NCI-H748 (cell line): ENCODE data around the gene PRDM10.
A peak's percentile ranks its signal among the peaks of the same experiment; 100 is the strongest.
"Not testable (repeated sequence)": the region's sequence is repeated elsewhere in the genome, so short reads cannot be mapped to it uniquely, and the experiment has no call there.

ENCODE experiments used
- DNase-seq: peaks from one replicate; lab custom pipeline; 2025; ENCODE audit not compliant: unreplicated experiment; lab: John Stamatoyannopoulos, UW

The PRDM10 gene, protein sequence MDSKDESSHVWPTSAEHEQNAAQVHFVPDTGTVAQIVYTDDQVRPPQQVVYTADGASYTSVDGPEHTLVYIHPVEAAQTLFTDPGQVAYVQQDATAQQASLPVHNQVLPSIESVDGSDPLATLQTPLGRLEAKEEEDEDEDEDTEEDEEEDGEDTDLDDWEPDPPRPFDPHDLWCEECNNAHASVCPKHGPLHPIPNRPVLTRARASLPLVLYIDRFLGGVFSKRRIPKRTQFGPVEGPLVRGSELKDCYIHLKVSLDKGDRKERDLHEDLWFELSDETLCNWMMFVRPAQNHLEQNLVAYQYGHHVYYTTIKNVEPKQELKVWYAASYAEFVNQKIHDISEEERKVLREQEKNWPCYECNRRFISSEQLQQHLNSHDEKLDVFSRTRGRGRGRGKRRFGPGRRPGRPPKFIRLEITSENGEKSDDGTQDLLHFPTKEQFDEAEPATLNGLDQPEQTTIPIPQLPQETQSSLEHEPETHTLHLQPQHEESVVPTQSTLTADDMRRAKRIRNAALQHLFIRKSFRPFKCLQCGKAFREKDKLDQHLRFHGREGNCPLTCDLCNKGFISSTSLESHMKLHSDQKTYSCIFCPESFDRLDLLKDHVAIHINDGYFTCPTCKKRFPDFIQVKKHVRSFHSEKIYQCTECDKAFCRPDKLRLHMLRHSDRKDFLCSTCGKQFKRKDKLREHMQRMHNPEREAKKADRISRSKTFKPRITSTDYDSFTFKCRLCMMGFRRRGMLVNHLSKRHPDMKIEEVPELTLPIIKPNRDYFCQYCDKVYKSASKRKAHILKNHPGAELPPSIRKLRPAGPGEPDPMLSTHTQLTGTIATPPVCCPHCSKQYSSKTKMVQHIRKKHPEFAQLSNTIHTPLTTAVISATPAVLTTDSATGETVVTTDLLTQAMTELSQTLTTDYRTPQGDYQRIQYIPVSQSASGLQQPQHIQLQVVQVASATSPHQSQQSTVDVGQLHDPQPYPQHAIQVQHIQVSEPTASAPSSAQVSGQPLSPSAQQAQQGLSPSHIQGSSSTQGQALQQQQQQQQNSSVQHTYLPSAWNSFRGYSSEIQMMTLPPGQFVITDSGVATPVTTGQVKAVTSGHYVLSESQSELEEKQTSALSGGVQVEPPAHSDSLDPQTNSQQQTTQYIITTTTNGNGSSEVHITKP

DNA sequence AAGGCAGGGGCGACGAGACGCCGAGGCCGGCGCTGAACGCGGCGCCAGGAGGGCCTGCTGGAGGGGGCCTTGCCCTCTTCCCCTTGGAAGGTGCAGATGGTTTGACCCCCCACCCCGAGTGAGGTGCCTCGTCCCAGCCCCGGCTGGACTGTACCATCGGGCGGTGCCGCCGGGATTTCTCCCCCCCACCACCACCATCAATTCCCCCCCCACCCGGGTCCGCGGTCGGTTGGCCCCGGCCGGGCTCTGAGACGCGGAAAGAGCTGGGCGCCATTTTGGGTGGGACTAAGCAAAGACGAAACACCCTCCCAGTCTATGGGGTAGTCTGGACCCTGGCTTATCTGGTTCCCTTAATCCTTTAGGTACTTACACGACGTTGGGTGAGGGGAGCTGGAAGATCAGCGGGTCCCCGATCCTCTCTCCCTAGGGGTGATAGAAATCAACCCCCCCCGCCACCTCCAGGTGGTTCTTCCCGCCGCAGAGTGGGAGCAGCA, at the start of gene PRDM10:
PRDM10 (minus strand) TSS at position 484 of the 494 bp plus-strand sequence. CDS start 41,871 bp downstream, outside the sequence.
- DNase-seq, result peak; percentile 92

DNA sequence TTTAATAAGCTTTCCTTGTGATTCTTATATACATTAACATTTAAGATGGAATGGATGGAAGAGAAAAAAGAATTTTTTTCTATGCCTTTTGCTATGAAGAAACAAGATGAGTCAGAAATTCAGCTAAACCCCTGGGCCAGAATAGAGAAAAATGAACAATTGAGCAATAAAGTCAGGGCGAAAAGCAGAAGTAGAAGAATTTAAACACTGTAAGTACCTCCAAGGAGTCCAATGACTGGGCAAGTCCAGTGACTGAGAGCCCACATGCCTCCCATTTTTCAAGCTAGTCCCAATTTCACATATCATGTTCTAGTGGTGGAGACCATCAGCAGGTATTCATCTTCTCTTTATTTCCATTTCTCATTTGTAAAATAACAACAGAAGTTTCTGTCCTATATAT, 48.4 kb upstream of the PRDM10 start:
- no peak for DNase-seq

- DNase-seq, result no peak
Observed at GRCh38 chr11:130050257-130050656, 47.6 kb upstream of the PRDM10 start.

GRCh38 chr11:130049328-130049771, 46.7 kb upstream of the PRDM10 start:
- DNase-seq, result no peak

GRCh38 chr11:130047141-130047540, 44.5 kb upstream of the PRDM10 start:
- no peak for DNase-seq

DNA sequence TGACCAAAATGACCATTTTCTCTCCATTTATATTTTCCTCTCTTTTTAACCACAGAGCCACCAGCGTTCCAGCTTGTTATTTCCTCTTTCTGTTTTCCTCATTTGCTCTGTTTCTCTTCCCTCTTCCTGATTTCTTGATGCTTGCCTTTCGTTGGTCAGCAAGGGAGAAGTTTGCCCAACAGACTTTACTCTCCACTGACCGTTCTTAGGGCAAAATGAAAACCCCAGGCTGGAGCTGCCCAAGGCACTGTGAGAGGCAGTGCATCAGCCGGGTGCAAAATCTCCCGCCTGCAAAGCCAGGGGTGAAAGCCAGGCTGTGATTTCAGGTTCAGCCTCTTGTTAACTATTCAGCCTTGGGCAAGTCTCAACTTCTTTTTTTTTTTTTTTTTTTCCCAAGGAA, 40.9 kb upstream of the PRDM10 start:
- DNase-seq, result no peak

DNA sequence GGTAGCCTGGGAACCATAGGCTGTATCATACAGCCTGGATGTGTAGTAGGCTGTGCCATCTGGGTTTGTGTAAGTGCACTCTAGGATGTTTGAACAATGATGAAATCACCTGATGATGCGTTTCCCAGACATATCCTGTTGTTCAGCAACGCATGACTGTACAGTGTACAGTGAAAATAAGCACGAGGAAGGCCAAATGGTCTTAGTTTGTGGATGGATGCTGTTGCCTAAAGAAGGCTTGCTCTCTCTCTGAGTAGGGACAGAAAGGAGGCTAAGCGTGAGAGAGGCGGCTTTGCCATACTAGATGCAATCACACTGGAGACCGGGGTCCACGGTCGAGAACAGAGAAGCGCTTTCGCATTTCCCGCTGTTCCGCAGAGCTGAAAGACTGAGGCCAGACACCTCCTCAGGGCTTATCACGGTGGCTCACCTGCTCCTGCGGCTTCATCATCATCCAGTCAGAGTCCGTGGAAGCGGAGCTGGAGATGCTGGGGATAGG, 39.5 kb upstream of the PRDM10 start:
- peak; percentile 44 for DNase-seq

DNA sequence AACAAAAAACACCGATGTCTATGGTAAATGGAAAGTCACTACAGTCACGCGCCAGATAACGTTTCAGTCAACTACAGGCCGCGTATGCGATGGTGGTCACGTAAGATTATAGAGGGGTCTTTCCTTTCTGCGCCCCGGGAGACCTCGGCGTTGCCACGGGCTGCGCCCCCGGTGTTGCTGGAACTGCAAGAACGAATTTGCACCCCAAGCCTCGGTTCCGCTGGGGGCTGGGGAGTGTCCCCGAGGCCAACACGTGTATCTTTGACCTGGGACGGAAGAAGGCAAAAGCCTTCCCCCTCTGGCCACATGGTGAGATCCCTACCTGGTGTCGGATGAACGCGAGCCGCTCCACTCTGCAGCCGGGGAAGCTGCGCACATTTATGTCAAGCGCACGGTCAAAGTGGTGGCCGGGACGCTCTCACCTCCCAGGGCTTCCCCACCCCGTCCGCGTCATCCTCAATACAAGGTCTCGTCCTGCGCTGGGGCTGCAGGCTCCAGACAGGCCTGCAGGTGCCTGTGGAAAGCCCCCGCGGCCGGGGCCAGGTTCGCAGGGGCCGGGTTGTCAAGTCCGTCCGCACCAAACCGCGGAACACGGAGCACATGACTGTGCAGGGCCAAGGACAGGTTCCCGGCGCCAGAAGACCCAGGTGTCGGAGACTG, 37.8 kb upstream of the PRDM10 start:
- DNase-seq, result no peak

- no peak for DNase-seq
Observed at GRCh38 chr11:130037881-130038585, 35.4 kb upstream of the PRDM10 start.

- DNase-seq, result peak; percentile 8
Observed at GRCh38 chr11:130037058-130037457, 34.4 kb upstream of the PRDM10 start.

- no peak for DNase-seq
Observed at GRCh38 chr11:130034236-130034635, 31.6 kb upstream of the PRDM10 start.

GRCh38 chr11:130032931-130033330, 30.3 kb upstream of the PRDM10 start:
- DNase-seq, result no peak

GRCh38 chr11:130031945-130032344, 29.3 kb upstream of the PRDM10 start:
- DNase-seq, result no peak

DNA sequence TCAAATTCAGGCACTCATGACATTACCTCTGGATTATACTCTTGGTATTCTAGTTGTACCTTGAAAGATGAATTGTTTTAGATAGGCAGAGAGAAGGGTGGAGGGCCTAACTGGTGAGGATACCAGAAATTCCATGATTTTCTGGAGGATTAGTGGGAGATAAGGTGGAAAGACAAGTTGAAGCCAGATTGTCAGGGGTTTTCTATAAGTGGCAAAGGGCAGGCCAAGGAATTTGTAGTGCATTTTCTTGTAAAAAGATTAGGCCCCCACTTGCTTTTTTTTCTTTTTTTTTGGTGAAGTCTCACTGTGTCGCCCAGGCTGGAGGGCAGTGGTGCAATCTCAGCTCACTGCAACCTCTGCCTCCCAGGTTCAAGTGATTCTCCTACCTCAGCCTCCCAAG, 28.4 kb upstream of the PRDM10 start:
- DNase-seq, result no peak

DNA sequence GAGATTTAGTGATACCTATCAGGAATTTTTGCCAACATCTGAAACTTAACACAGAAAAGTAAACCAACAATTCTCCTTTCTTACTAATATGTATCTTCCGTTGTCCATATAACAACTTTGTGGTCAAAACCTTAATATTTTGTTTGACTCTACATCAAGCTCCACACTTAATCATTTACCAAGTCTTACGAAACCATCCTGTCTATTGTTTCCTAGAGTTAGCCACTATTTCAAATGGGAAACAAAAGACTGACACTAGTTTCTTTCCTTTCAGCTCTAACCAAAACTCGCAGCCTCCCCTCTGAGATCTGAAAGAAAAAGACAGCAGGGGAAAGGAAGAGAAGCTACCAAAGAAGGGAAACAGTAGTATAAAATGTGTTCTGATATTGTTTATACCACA, 26.5 kb upstream of the PRDM10 start:
- no peak for DNase-seq

DNA sequence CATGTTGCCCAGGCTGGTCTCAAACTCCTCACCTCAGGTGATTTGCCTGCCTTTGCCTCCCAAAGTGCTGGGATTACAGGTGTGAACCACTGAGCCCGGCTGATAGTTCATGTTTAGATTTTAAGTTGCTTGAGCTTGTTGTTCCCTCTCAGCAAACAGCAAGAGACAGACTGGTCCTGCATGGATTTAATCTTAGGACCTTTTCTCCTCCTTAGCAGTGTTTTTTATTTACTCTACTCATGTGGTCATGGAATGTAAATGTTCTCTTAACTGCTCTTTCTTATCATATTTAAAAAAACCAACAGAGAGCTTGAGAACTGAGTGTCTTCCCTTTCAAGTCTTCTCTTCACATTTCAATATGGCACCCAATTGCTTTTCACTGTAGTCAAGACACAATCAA, 22.7 kb upstream of the PRDM10 start:
- no peak for DNase-seq

- DNase-seq, result no peak
Observed at GRCh38 chr11:130024361-130024760, 21.7 kb upstream of the PRDM10 start.

- peak; percentile 13 for DNase-seq
Observed at GRCh38 chr11:130023204-130023603, 20.6 kb upstream of the PRDM10 start.

DNA sequence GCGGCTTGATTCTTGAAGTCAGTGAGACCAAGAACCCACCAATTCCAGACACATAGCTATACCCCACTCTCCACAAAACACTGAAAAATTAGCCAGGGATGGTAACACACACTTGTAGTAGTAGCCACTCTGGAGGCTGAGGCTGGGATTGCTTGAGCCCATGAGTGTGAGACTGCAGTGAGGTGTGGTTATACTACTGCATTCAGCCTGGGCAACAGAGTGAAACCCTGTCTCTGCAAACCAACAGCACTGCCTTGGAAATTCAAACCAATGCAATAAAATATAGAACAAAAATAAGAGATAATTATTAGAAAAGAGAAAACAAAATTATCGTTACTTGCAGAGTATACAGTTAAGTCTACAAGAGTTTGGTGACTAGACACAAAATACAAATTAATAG, 20.2 kb upstream of the PRDM10 start:
- no peak for DNase-seq

DNA sequence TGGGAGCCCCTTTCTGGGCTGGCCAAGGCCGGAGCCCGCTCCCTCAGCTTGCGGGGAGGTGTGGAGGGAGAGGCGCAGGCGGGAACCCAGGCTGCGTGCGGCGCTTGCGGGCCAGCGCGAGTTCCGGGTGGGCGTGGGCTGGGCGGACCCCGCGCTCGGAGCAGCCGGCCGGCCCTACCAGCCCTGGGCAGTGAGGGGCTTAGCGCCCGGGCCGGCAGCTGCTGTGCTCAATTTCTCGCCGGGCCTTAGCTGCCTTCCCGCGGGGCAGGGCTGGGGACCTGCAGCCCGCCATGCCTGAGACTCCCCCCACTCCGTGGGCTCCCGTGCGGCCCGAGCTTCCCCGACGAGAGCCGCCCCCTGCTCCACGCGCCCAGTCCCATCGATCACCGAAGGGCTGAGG, 19.0 kb upstream of the PRDM10 start:
- not testable (repeated sequence) for DNase-seq
